ENCODE data around the gene FAM241A.

Gene FAM241A

DNA sequence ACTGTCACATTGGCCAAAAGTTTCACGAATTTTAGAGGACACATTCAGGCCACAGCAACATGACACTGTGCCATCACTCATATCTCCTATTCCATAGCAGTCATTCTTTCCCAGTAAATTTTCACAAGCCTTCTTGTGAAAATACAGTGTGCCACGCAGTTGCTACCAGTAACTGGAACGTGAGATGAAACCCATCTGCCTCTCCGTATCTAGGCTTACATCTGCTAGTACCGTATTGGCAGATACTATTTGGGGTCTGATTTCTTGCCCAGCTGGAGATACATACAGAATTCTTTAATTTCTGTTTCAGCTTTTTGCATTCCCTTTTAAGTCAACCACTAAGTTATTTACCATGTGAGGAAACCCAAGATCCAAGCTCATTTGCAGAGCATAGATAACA, 8.7 kb upstream of the FAM241A start:
- no peak for DNase-seq (ENCODE audit: low read depth)
- no peak overlapping the region for H3K4me3 ChIP-seq (ENCODE audit: control insufficient read depth, low read depth, low read length)
- TF ChIP-seq, protein P1, sequence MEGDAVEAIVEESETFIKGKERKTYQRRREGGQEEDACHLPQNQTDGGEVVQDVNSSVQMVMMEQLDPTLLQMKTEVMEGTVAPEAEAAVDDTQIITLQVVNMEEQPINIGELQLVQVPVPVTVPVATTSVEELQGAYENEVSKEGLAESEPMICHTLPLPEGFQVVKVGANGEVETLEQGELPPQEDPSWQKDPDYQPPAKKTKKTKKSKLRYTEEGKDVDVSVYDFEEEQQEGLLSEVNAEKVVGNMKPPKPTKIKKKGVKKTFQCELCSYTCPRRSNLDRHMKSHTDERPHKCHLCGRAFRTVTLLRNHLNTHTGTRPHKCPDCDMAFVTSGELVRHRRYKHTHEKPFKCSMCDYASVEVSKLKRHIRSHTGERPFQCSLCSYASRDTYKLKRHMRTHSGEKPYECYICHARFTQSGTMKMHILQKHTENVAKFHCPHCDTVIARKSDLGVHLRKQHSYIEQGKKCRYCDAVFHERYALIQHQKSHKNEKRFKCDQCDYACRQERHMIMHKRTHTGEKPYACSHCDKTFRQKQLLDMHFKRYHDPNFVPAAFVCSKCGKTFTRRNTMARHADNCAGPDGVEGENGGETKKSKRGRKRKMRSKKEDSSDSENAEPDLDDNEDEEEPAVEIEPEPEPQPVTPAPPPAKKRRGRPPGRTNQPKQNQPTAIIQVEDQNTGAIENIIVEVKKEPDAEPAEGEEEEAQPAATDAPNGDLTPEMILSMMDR (conservative IDR thresholded peaks at IDR 0.05; ENCODE audit: control insufficient read depth, insufficient read depth, low read depth, low read length) = no peak

DNA sequence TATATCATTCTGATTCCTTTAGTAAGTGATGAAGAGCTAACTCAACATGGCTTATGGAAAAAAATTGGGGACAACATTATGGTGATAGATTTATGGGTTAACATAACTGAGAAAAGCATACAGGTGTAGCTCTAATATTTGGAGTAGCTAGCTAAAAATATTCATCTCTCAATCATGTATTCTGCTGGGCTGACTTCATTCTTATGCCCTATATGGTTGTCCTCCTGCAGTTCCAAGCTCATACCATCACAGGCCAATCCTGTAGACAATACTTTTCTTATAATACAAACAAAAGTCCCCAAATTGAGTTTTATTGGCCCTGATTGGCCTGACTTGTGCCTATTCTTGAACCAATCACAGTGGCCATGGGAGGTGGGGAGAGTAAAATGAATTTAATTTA, 6.7 kb upstream of the FAM241A start:
- DNase-seq (ENCODE audit: low read depth) = no peak
- TF ChIP-seq, protein P1 (conservative IDR thresholded peaks at IDR 0.05; ENCODE audit: control insufficient read depth, insufficient read depth, low read depth, low read length) = no peak
- no peak overlapping the region for H3K4me3 ChIP-seq (ENCODE audit: control insufficient read depth, low read depth, low read length)

DNA sequence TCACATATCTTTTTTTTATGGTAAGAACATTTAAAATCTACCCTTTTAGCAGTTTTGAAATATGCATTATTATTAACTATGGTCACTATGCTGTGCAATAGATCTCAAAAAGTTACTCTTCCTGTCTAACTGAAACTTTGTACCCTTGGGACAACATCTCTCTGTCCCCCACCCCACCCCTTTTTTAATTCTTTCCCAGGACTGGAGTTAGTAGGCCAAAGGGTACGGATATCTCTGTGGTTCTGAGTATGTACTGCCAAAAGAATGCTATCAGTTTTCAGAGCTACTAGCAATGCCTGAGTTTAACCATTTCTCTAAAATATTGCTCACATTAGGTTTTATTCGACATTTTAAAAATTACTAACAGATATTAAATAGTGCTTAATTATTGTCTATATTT, 4.7 kb upstream of the FAM241A start:
- TF ChIP-seq, protein P1 (conservative IDR thresholded peaks at IDR 0.05; ENCODE audit: control insufficient read depth, insufficient read depth, low read depth, low read length) = no peak
- no peak for DNase-seq (ENCODE audit: low read depth)
- H3K4me3 ChIP-seq (ENCODE audit: control insufficient read depth, low read depth, low read length) = no peak overlapping the region

DNA sequence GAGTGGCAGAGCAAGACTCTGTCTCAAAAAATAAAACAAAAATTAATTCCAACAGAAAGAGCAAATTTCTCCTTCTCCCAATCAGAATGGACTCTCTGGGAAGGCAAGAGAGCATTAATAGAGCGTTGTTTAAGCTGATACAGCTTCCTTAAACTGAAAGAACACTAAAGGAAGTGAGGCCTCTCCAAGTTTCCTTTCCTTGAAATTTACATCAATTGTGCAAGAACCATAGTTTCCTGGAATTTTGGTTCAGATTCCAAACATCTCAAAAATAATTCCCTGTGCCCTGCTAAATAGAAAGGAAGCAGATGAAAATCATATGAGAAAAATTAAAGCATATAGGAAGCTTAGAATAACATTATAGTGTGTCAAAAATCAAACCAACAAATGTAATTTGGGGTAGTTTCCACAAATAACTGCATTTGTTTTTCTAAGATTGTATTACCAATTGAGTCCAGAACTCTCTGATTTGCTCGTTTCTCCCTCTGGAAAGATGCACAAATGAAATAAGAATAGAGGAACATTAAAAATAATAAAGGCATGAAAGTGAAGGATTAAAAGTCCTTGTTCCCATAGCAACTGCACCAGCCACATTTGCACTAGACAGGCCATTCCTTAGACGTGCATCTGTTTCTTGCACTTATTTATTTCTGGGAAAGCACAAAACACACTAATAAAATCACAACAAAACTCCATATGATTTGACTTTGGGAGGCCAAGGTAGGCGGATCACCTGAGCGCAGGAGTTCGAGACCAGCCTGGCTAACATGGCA, 3.7 kb upstream of the FAM241A start:
- no peak for DNase-seq (ENCODE audit: low read depth)
- H3K4me3 ChIP-seq (ENCODE audit: control insufficient read depth, low read depth, low read length) = no peak overlapping the region
- TF ChIP-seq, protein P1 (conservative IDR thresholded peaks at IDR 0.05; ENCODE audit: control insufficient read depth, insufficient read depth, low read depth, low read length) = no peak

DNA sequence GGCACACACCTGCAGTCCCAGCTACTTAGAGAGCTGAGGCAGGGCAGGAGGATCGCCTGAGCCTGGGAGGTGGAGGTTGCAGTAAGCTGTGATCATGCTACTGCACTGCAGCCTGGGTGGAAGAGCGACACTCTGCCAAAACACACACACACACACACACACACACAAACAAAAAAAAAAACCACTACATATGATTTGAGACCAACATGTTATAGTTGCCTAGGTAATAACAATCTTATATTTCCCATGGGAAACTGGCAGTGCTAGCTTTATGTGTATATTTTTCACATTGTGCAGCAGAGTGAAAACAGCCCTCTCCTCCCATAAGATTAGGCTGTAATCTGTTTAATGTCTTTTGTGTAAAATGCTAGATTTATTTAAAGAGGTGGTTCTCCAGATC, 3.1 kb upstream of the FAM241A start:
- H3K4me3 ChIP-seq (ENCODE audit: control insufficient read depth, low read depth, low read length) = no peak overlapping the region
- no peak for DNase-seq (ENCODE audit: low read depth)
- TF ChIP-seq, protein P1 (conservative IDR thresholded peaks at IDR 0.05; ENCODE audit: control insufficient read depth, insufficient read depth, low read depth, low read length) = no peak

DNA sequence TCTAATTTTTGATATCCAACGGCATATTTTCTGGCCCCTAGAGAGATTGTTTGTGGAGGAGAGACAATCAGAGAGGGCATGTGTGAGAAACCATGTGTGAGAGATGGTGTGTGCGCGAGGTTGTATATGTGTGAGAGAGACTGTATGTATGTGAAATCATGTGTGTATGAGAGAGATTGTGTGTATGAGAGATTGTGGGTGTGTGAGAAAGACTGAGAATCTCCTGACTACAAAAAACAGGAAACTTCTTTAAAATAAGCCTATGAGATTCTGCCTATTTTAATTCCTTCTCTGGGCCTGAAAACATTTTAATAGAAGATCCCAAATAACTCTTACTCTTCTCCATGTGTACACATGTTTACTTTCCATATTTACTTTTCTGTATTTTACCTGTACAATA, 1.5 kb upstream of the FAM241A start:
- H3K4me3 ChIP-seq (ENCODE audit: control insufficient read depth, low read depth, low read length) = no peak overlapping the region
- TF ChIP-seq, protein P1 (conservative IDR thresholded peaks at IDR 0.05; ENCODE audit: control insufficient read depth, insufficient read depth, low read depth, low read length) = no peak
- DNase-seq (ENCODE audit: low read depth) = no peak

All from fibroblast of mammary gland (primary cell).